C1 segment of cervical spinal cord (tissue), 14 donors: ENCODE results near the gene WRNIP1.
"Not testable (repeated sequence)": the region's sequence is repeated elsewhere in the genome, so short reads cannot be mapped to it uniquely, and the experiment has no call there.

ENCODE experiments used
- DNase-seq, 14 donors: peaks; one replicate each; lab custom pipeline; 2025; lab: John Stamatoyannopoulos, UW

The WRNIP1 gene

DNA sequence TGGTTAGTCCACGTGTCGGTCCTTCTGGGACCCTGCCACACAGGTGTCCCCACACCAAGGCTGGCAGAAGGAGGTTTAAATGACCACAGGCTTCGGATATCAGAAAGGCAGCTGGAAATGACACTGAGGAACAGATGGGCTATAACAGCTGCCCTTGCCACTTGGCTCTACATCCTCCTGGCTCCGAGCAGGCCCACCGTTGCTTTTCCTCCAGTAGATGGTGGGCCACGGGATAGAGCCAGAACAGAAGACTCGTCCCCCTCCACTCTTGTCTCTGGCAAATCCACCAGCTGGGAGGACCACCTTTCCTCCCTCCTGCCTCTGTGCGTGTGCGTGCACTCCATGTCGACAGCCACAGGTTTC, 17.6 kb downstream of the WRNIP1 start:
- no peak for DNase-seq

GRCh38 chr6:2783188-2783963, 18.2 kb downstream of the WRNIP1 start:
- DNase-seq, result peak in 1 of 14 donors; percentile 15

DNA sequence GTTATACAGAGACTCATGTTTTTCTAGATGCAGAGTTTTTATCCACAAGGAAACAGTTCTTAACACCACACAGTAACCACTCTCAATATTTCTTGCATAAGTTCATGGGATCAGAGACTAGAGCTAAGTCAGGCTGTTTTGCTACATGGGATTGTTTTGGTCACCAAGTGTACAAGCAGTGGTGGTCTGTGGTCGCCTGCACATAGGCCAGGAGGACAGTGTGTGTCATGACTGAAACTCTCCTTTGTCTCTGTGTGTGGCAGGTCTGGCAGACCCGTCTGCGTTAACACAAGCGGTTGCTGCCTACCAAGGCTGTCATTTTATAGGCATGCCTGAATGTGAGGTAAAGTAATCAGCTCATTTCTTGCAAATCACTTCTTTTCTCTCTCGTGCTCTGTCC, 18.9 kb downstream of the WRNIP1 start:
- DNase-seq, result no peak

DNA sequence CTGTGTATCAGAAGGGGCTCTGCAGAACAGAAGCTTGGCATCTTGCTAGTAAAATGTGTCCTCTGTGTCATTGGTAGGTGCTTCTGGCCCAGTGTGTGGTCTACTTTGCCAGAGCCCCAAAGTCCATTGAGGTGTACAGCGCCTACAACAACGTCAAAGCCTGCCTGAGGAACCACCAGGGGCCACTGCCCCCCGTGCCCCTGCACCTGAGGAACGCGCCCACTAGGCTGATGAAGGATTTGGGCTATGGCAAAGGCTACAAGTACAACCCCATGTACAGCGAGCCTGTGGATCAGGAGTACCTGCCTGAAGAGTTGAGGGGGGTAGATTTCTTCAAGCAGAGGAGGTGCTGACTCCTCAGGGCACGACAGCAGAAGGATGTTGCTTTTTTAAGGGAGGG, 19.7 kb downstream of the WRNIP1 start:
- no peak for DNase-seq

DNA sequence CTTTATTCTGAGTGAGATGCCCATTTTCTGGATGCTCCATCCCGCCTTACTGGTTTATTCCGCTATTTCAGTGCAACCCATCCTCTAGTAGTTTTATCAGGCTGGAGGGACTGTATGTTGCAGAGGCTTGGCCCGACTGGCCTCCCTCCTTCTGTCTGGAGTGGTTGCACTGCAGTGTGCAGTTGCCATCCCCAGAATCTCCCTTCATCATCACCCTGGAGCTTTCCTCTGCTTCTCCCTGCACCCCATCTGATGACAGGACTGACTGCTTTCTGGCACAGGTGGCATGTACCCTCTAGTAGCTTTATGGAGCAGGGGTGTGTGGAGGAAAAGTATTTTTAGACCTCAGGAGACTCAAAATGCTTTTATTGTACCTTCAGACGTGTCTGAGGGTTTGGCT, 21.1 kb downstream of the WRNIP1 start:
- DNase-seq, result no peak

DNA sequence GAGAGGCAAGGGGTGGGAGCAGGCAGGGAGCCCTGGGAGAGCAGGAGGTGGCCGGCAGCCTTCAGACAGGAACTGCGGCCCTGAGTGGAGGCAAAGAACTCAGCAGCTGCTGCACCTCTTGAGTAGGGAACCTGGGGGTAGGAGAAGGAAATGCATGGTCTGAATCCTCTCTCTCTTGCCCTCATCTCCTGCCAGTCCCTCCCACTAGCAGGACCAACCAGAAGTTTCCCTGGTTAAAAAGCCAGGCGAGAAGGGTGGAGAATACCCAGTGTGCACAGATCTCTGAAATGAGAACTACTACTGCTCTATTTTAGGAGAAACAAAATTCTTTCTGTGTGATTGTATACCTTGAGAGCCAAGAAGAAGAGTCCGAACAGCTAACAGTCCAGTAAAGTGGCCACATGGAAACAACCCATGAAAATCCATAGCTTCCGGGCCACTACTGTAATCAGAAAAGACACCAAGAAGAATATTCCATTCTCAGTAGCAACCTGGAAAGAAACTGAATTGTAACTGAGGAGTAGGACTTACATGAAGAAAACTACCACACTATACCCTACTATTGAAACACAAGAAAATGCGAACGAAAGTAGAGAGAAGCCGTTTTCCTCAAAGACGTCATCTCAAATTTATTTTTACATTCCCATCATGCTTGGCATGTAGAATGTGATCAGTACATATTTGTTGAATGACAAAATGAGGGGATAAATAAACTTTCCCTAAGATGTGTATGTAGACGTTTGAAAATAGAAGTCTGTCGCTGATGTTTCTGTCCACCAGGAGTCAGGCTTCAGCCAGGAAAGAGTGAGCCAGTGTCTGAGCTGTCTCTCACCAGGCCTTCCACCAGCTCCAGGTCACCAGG, 25.6 kb downstream of the WRNIP1 start:
- DNase-seq, result peak in 6 of 14 donors; percentile 7 to 48 (median 19)

DNA sequence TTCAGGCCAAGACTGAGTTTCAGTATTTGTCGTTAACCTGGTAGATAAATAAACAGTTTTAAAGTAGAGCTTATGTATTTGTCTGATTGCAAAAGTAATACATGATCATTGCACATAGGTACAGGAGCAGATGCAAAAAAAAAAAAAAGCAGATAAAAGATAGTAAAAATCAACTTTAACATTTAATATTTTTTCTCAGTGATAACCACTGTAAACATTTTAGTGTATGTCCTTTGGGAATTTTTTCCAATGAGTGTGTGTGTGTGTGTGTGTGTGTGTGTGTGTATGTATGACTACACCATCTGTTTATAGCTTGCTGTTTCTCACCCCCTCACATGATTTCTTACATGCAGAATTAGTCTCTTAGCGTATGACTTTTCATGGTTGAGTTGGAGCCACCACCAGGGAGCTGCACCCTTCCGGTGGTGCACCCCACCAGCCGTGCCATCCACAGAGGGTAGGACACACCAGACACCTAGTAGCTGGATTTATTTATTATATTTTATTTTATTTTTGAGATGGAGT, 26.3 kb downstream of the WRNIP1 start:
- DNase-seq, result no peak

- peak in 1 of 14 donors; percentile 21 for DNase-seq
These were observed 27.3 kb downstream of the WRNIP1 start for GRCh38 chr6:2792330-2793110.

DNA sequence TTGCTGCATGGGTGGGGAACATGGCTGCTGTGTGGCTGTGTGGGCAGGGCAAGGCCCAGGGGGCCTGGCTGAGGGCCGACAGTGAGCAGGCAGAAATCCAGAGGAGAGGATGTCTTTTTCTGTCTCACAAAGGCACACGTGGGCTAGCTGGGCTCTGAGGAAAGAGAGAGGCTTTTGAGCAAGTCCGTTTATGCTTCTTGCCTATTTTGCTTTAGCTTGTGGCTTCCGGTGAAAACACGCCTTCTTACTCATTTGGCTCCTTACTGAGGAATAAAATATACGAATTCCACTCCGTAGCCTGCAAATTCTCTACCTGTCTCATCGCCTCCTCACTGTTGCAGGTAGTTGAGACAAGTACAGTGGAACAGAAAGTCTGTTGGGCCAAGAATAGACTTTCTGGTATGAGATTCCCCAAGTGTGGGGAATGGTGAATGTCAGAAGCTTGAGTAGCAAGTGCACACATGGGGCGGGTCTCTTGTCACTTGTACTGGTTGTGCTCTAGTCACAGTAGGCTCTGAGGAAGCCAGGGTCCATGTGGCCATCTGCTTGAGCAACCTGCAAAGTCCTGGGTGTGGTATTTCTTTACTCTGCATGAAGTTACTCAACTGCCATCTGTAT, 28.4 kb downstream of the WRNIP1 start:
- DNase-seq, result peak in 3 of 14 donors; percentile 14 to 23 (median 21)

GRCh38 chr6:2794171-2794730, 29.1 kb downstream of the WRNIP1 start:
- no peak for DNase-seq

DNA sequence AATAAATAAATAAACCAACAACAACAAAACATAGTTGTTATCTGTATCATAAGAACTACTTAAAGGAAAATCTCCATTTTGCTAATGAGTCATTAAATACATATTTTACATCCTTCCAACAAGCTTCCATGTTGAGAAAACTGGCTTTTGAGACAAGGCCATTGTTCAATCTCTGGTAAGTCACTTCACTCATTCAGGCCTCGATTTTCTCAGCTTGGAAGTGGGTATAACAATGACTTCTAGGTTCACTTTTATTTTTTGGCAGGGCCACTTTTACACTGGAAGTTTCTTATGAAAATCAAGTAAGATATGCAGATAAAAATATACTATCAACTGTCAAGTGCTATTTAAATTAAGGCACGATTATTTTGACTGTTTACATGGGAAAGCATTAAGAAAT, 30.0 kb downstream of the WRNIP1 start:
- DNase-seq, result no peak

- no peak for DNase-seq
These were observed 30.8 kb downstream of the WRNIP1 start for GRCh38 chr6:2795956-2796355.

DNA sequence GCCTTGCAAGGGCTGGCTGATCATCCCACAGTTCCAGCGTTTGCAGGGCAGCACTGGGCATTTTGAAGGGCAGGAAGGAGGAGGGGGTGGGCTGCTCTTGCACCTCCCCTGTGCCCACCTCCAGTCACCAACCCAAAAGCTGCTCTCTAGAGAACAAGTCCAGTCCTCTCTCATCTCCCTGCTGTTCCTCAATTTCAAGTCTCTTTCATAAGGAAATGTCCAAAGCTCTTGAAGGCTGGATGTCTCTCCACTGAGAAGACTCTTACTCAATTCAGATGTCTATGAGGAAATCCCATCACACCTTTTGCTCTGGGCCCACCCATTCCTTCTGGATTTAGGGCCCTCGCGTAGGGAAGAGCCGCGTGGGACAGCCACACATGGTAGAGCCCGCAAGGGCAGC, 31.7 kb downstream of the WRNIP1 start:
- DNase-seq, result no peak

GRCh38 chr6:2797564-2798031, 32.4 kb downstream of the WRNIP1 start:
- DNase-seq, result no peak

- DNase-seq, result no peak
These were observed 33.5 kb downstream of the WRNIP1 start for GRCh38 chr6:2798586-2799134.

GRCh38 chr6:2799936-2800527, 34.8 kb downstream of the WRNIP1 start:
- no peak for DNase-seq

DNA sequence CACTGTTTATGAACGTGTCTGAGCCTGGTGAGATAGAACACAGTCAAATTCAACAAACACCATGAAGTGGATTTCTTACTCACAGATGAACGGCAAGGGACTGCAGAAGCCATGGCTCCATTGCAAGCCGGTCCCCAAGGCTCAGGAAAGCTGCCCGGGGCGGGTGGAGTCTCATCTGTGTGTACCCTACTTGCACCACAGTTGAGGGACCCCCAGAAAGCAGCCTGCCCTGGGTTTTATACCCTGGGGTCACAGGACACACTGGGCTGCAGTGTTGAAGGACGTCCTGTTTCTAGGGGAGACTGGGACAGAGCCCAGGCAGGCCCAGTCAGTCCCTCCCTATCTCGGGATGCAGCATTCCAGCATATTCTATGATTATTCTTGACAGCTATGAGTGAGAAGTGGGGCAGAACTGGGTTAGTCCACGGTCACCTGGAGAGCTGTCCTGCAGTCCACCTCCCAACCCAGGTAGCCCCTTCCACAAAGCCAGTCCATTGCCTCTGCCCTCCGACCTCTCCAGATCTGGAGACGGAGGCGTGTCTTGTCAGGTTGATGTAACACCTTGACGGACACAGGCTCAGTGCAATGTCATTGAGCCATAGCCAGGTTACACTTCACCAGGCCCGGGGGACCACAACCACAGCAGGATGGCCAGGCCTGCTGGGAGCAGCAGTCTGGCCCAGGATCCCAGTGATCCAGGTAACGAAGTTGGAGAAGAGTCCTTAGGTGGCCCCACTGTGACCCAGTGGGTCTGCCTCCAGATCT, 35.5 kb downstream of the WRNIP1 start:
- no peak for DNase-seq

DNA sequence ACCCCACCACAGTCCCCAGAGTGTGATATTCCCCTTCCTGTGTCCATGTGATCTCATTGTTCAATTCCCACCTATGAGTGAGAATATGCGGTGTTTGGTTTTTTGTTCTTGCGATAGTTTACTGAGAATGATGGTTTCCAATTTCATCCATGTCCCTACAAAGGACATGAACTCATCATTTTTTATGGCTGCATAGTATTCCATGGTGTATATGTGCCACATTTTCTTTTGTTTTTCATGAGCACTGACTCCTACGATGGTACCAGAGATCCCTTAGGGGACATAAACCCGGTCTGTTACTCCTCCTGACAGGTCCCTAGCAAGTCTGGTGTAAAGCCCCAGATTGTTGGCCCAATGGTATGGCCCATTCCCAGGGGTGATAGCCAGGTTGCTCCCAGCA, 36.5 kb downstream of the WRNIP1 start:
- DNase-seq, result not testable (repeated sequence)

DNA sequence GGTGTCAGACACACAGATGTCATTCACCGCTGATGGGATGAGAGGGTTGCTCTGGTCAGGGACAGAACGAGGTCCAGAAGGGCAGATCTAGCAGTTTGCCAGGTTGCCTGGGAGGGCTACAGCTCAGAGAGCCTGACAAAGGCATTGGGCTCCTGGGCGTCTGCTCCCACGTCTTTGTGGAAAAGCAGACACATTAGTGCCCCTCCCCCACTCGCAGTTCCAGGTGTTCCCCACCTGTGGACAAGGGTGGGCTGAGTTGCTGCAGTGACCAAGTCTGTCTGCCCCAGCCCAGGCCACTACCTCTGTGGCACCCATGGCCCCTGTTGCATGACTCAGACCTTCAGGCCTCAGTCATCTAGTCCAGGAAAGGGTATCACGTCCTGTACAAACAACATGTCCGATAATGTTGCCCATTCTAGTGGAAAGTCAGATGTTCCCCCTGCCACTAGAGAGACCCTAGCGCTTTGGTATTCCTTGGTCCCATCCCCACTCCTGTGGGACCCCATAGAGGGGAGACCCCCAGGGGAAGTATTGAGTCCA, 37.4 kb downstream of the WRNIP1 start:
- no peak for DNase-seq
